Erythroblast (primary cell): ENCODE results near the gene DGKH.
"Not testable (repeated sequence)": the region's sequence is repeated elsewhere in the genome, so short reads cannot be mapped to it uniquely, and the experiment has no call there.

Experiments used
- GATA1 ChIP-seq: IDR thresholded peaks from 2 replicates; pipeline ENCODE4 v1.6.1; 2011; ENCODE audit warnings: low read depth, mild to moderate bottlenecking, control low read depth, low read length, moderate library complexity
- POLR2A ChIP-seq: IDR thresholded peaks from 2 replicates; pipeline ENCODE4 v1.6.1; 2011; ENCODE audit warnings: mild to moderate bottlenecking, low read length

DNA sequence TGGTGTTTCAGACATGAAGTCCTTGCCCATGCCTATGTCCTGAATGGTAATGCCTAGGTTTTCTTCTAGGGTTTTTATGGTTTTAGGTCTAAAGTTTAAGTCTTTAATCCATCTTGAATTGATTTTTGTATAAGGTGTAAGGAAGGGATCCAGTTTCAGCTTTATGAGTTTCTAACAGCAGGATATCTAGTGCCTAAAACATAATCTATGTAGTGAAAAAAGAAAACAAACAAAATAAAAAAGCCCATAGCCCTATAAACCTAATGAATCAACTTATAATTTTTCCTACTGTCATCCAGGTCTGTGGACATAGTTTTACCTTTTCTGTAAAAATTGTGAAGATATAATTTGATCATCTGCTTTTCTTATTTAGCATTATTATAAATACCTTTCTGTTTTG is 115.5 kb downstream of the DGKH start:
- not testable (repeated sequence) for TF ChIP-seq POLR2A, GATA1
